ENCODE results near the gene SEC11A. TPM values are rescaled to one million over a fixed set of nuclear protein-coding genes. Genes with fewer than 3 reads are reported as not detected.

Gene SEC11A
- total RNA-seq, 1 donor from 2014 or later = 80.0 TPM

DNA sequence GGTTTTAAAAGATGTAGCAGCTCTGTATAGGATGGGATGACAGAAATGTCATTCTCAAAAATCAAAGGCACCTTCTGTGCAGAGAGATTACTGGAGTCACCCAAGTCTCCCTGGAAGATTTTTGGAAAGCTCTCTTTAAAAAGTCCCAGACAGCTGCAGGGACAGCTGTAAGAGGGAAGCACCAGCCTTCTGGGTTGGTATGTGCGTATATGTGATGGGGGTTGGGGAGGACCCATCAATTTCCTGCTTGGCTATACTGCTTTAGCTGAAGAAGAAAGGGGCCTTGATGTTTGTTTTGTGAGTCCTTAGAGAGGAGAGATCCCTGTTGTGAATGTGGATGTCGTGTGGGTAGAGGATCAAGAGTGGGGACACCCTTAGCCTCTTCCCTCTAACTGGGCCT lies 5.4 kb upstream of the SEC11A start:
- TF ChIP-seq, protein P1, sequence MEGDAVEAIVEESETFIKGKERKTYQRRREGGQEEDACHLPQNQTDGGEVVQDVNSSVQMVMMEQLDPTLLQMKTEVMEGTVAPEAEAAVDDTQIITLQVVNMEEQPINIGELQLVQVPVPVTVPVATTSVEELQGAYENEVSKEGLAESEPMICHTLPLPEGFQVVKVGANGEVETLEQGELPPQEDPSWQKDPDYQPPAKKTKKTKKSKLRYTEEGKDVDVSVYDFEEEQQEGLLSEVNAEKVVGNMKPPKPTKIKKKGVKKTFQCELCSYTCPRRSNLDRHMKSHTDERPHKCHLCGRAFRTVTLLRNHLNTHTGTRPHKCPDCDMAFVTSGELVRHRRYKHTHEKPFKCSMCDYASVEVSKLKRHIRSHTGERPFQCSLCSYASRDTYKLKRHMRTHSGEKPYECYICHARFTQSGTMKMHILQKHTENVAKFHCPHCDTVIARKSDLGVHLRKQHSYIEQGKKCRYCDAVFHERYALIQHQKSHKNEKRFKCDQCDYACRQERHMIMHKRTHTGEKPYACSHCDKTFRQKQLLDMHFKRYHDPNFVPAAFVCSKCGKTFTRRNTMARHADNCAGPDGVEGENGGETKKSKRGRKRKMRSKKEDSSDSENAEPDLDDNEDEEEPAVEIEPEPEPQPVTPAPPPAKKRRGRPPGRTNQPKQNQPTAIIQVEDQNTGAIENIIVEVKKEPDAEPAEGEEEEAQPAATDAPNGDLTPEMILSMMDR (IDR thresholded peaks at IDR 0.05; ENCODE audit: borderline replicate concordance) = no peak
- Histone ChIP-seq H3K4me1 (peaks cover 22% of the 10 kb centered on the region), H3K9me3 (replicated peaks) (no peaks in the 10 kb centered on the region), H3K27ac (replicated peaks) (no peak overlapping the region), H3K36me3 (no peaks in the 10 kb centered on the region), H3K27me3 (ENCODE audit: low read depth) (no peaks in the 10 kb centered on the region), H3K4me3 (no peak overlapping the region)
- intact Hi-C loops (cut with micrococcal nuclease) = no loop called here
- no peak for DNase-seq

DNA sequence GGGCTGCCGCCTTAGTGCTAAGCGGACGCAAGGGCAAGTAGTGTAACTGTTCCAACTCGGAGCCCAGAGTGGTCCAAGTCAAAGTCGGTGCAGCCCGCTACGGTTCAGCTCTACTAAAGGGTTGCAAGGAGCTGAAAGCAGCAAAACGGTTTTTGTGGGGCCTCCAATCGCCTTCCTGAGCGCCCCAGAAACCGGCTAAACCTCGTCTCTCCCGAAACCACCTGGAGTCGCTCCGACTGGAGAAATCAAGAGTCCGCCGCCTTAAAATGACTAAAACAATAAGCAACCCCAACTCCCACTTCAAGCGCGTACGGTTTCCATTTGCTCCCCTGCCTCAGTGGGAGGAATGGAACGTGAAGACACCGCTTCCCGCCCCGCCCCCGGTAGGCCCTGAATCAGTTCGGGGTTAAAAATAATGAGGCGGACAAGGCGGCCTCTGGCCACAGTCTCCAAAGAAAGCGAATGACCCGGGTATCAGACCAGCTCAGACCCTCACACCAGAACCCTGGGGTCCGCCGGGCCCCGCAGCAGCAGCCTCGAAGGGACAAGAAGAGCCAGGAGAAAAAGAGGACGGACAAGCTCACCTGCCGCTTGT lies 401 bp downstream of the SEC11A start:
- Histone ChIP-seq H3K4me3 (peak overlapping the region; percentile 92), H3K36me3 (peaks cover 9% of the 10 kb centered on the region), H3K9me3 (replicated peaks) (no peaks in the 10 kb centered on the region), H3K4me1 (peaks cover 50% of the 10 kb centered on the region), H3K27me3 (ENCODE audit: low read depth) (no peaks in the 10 kb centered on the region), H3K27ac (replicated peaks) (peak overlapping the region; percentile 99)
- intact Hi-C loops (cut with micrococcal nuclease) = no loop called here
- no peak for DNase-seq
- TF ChIP-seq, protein P1 (IDR thresholded peaks at IDR 0.05; ENCODE audit: borderline replicate concordance) = no peak

DNA sequence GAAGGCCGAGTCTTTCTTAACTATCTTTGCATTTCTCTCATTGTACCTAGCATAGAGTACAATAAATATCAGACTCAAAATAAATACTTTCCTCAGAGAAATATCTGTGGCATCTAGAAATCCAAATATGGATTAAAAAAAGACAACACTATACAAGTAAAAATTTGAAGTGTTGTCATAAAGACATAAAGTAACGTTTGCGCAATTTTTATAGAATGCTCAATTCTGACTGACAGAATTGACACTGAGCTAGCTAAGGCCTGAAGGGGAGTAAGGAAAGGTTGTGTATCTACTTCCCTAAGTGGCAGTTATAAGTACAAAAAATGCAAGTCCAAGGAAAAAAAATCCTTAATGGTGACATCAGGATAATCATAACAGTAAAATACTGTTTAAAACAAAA lies 1.1 kb downstream of the SEC11A start:
- Histone ChIP-seq H3K4me1 (peaks cover 50% of the 10 kb centered on the region), H3K27ac (replicated peaks) (peak overlapping the region; percentile 99), H3K27me3 (ENCODE audit: low read depth) (no peaks in the 10 kb centered on the region), H3K4me3 (peak overlapping the region; percentile 92), H3K9me3 (replicated peaks) (no peaks in the 10 kb centered on the region), H3K36me3 (peaks cover 14% of the 10 kb centered on the region)
- no peak for DNase-seq
- TF ChIP-seq, protein P1 (IDR thresholded peaks at IDR 0.05; ENCODE audit: borderline replicate concordance) = no peak
- intact Hi-C loops (cut with micrococcal nuclease) = no loop called here

DNA sequence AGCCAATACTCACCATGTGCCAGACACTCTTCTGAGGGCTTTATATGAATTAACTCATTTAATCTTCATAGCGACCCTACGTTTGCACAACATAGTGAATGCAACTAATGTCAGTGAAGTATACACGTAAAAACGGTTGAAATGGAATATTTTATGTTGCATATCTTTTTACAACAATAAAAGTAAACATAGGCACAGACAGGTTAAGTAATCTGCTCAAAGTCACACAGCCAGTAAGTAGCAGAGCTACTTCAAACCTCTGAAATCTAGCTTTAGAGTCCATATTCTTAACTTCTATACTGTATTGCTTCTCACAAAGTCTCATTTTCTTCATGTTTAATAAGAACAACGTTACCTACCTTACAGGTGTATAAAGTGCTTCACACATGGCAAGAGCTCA lies 1.6 kb downstream of the SEC11A start:
- Histone ChIP-seq H3K4me1 (peaks cover 50% of the 10 kb centered on the region), H3K9me3 (replicated peaks) (no peaks in the 10 kb centered on the region), H3K27ac (replicated peaks) (no peak overlapping the region), H3K4me3 (peak overlapping the region; percentile 92), H3K36me3 (peaks cover 18% of the 10 kb centered on the region), H3K27me3 (ENCODE audit: low read depth) (no peaks in the 10 kb centered on the region)
- no peak for DNase-seq
- intact Hi-C loops (cut with micrococcal nuclease) = no loop called here
- TF ChIP-seq, protein P1 (IDR thresholded peaks at IDR 0.05; ENCODE audit: borderline replicate concordance) = no peak

DNA sequence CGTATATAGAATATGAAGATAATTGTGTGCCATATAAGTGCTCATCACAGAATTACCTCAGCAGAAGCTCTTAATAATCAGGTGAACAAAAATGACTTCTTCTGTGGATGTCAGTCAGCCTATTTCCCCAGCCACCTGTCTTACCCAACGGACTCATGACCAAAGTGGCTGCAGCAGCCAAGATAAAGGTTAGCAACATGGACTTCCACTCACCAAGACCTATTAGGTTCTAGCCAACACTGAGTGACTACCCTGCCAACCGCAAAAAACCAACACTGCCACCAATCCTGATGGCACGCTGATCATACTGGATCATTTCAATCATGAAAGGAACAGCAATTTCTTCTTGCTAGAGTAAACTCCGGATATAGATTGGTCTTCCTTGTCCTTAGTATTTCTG lies 12.1 kb downstream of the SEC11A start:
- Histone ChIP-seq H3K9me3 (replicated peaks) (no peaks in the 10 kb centered on the region), H3K27ac (replicated peaks) (peak overlapping the region; percentile 71), H3K27me3 (ENCODE audit: low read depth) (no peaks in the 10 kb centered on the region), H3K36me3 (no peaks in the 10 kb centered on the region), H3K4me3 (no peak overlapping the region), H3K4me1 (peaks cover 55% of the 10 kb centered on the region)
- intact Hi-C loops (cut with micrococcal nuclease) = no loop called here
- DNase-seq = no peak
- TF ChIP-seq, protein P1 (IDR thresholded peaks at IDR 0.05; ENCODE audit: borderline replicate concordance) = no peak
